ENCODE results near the gene BRINP1.

The BRINP1 gene

DNA sequence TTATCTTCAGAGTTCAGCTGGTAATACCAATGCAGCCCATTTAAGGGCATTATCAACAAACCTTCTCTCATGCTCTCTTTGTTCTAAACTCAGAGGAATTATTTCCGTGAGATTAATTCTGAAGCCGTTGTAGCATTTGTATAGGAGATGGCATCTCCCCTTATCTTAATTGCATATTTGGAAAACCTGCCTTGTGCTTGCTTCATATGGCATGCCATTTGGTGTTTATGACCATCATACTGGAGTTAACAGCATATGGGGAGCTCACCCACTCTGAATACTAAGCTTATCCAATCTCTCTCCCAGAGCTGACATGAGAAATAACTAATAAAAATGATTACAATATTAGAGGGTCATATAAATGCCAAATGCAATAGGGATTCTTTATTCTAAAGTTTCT, 243.2 kb downstream of the BRINP1 start:
- no peak for DNase-seq (ENCODE audit: low read depth in 2 of 2)

GRCh38 chr9:119121899-119122298, 247.3 kb downstream of the BRINP1 start:
- DNase-seq (ENCODE audit: low read depth in 2 of 2): no peak

- no peak for DNase-seq (ENCODE audit: low read depth in 2 of 2)
Measured at GRCh38 chr9:119117409-119117808, 251.8 kb downstream of the BRINP1 start.

Measured in stimulated activated CD8-positive, alpha-beta memory T cell treated with anti-CD3 and anti-CD28 coated beads, Interleukin-15, amount 100 ng/mL, for 4 hours (primary cell).